Measurements from ENCODE around the gene KRT10. TPM values are rescaled to one million over a fixed set of nuclear protein-coding genes. Genes with fewer than 3 reads are reported as not detected.
"Not testable (repeated sequence)": the region's sequence is repeated elsewhere in the genome, so short reads cannot be mapped to it uniquely, and the experiment has no call there.

The KRT10 gene
- total RNA-seq, 1 experiment from 2014 or later = 19.7 TPM

GRCh38 chr17:40832840-40833239 lies 10.4 kb upstream of the KRT10 start:
- no peak for DNase-seq (ENCODE audit: low read depth)

- no peak for DNase-seq (ENCODE audit: low read depth)
These were observed 7.8 kb upstream of the KRT10 start for GRCh38 chr17:40830085-40830776.

- DNase-seq (ENCODE audit: low read depth) = no peak
These were observed 6.1 kb upstream of the KRT10 start for GRCh38 chr17:40828454-40829044.

GRCh38 chr17:40827746-40828453 lies 5.5 kb upstream of the KRT10 start:
- peak; percentile 59 for DNase-seq (ENCODE audit: low read depth)

GRCh38 chr17:40825599-40825998 lies 3.2 kb upstream of the KRT10 start:
- no peak for DNase-seq (ENCODE audit: low read depth)

- DNase-seq (ENCODE audit: low read depth) = no peak
These were observed 1.8 kb upstream of the KRT10 start for GRCh38 chr17:40824015-40824832.

GRCh38 chr17:40821536-40821935 lies 878 bp downstream of the KRT10 start:
- DNase-seq (ENCODE audit: low read depth) = no peak

GRCh38 chr17:40820228-40820838 lies 2.1 kb downstream of the KRT10 start:
- DNase-seq (ENCODE audit: low read depth) = peak; percentile 54

GRCh38 chr17:40819528-40820125 lies 2.8 kb downstream of the KRT10 start:
- DNase-seq (ENCODE audit: low read depth) = peak; percentile 31

GRCh38 chr17:40818733-40819527 lies 3.5 kb downstream of the KRT10 start:
- DNase-seq (ENCODE audit: low read depth) = peak; percentile 81

- no peak for DNase-seq (ENCODE audit: low read depth)
These were observed 4.1 kb downstream of the KRT10 start for GRCh38 chr17:40818343-40818732.

GRCh38 chr17:40817103-40817682 lies 5.2 kb downstream of the KRT10 start:
- no peak for DNase-seq (ENCODE audit: low read depth)

GRCh38 chr17:40816569-40816968 lies 5.8 kb downstream of the KRT10 start:
- no peak for DNase-seq (ENCODE audit: low read depth)

- no peak for DNase-seq (ENCODE audit: low read depth)
These were observed 7.0 kb downstream of the KRT10 start for GRCh38 chr17:40815381-40815780.

GRCh38 chr17:40814657-40815056 lies 7.8 kb downstream of the KRT10 start:
- not testable (repeated sequence) for DNase-seq (ENCODE audit: low read depth)

- DNase-seq (ENCODE audit: low read depth) = peak; percentile 70
These were observed 8.6 kb downstream of the KRT10 start for GRCh38 chr17:40813804-40814203.

- no peak for DNase-seq (ENCODE audit: low read depth)
These were observed 9.8 kb downstream of the KRT10 start for GRCh38 chr17:40812639-40813038.

GRCh38 chr17:40810494-40810893 lies 11.9 kb downstream of the KRT10 start:
- peak; percentile 13 for DNase-seq (ENCODE audit: low read depth)

GRCh38 chr17:40809721-40810421 lies 12.5 kb downstream of the KRT10 start:
- no peak for DNase-seq (ENCODE audit: low read depth)
